HG02571 (cell line): Measurements from ENCODE around the gene CCDC12.

Source experiments
- ATAC-seq: cut with Tn5 transposase; IDR thresholded peaks from one replicate; pipeline ENCODE4 v1.9.1; 2021; ENCODE audit warnings: mild to moderate bottlenecking, moderate library complexity; ENCODE audit not compliant: unreplicated experiment

CCDC12 gene

GRCh38 chr3:46895761-46896160 is 80.8 kb downstream of the CCDC12 start:
- no peak for ATAC-seq

- no peak for ATAC-seq
These were observed 81.3 kb downstream of the CCDC12 start for GRCh38 chr3:46895204-46895660.

GRCh38 chr3:46894256-46894655 is 82.3 kb downstream of the CCDC12 start:
- ATAC-seq: no peak

- ATAC-seq: no peak
These were observed 82.8 kb downstream of the CCDC12 start for GRCh38 chr3:46893763-46894162.

- ATAC-seq: no peak
These were observed 83.3 kb downstream of the CCDC12 start for GRCh38 chr3:46893146-46893748.

GRCh38 chr3:46892285-46893145 is 84.0 kb downstream of the CCDC12 start:
- no peak for ATAC-seq

- no peak for ATAC-seq
These were observed 85.4 kb downstream of the CCDC12 start for GRCh38 chr3:46891132-46891531.

GRCh38 chr3:46890132-46890531 is 86.4 kb downstream of the CCDC12 start:
- ATAC-seq: no peak

- ATAC-seq: no peak
These were observed 87.0 kb downstream of the CCDC12 start for GRCh38 chr3:46889381-46890110.

GRCh38 chr3:46888705-46889104 is 87.8 kb downstream of the CCDC12 start:
- ATAC-seq: no peak

GRCh38 chr3:46887980-46888494 is 88.5 kb downstream of the CCDC12 start:
- no peak for ATAC-seq

GRCh38 chr3:46885612-46886011 is 90.9 kb downstream of the CCDC12 start:
- ATAC-seq: no peak

- ATAC-seq: no peak
These were observed 91.6 kb downstream of the CCDC12 start for GRCh38 chr3:46884929-46885328.

- ATAC-seq: no peak
These were observed 92.1 kb downstream of the CCDC12 start for GRCh38 chr3:46884427-46884826.

- no peak for ATAC-seq
These were observed 92.7 kb downstream of the CCDC12 start for GRCh38 chr3:46883830-46884185.

- no peak for ATAC-seq
These were observed 93.3 kb downstream of the CCDC12 start for GRCh38 chr3:46883054-46883829.

GRCh38 chr3:46882377-46883053 is 94.0 kb downstream of the CCDC12 start:
- no peak for ATAC-seq

GRCh38 chr3:46881596-46882376 is 94.8 kb downstream of the CCDC12 start:
- no peak for ATAC-seq

GRCh38 chr3:46880884-46881595 is 95.5 kb downstream of the CCDC12 start:
- no peak for ATAC-seq
